Measurements from ENCODE around the gene CTNNBL1. TPM values are rescaled to one million over a fixed set of nuclear protein-coding genes. Genes with fewer than 3 reads are reported as not detected.

Gene CTNNBL1
- total and polyA plus RNA-seq, 2 of the 4 experiments (the other 2 are of a cell fraction) = 29.9 to 34.1 TPM

- ChIA-PET POLR2A (ENCODE audit: unreplicated experiment) (no interaction called here), CTCF (interaction anchor here (1.6 kb wide), 1 partner anchor 59 kb away, joined by 3 read pairs; no protein-coding TSS in a partner anchor)
- H4K8ac ChIP-seq (ENCODE audit: low read depth in 2 of 2, low read length in 2 of 2) = no peak overlapping the region
- intact Hi-C loops (cut with micrococcal nuclease) = no loop called here
- H2BK20ac ChIP-seq (ENCODE audit: low read depth, low read length) = no peak overlapping the region
- no peak overlapping the region for H3K18ac ChIP-seq (ENCODE audit: low read depth, low read length)
- no peak overlapping the region for H2BK5ac ChIP-seq (ENCODE audit: low read depth, low read length, poor library complexity, severe bottlenecking)
- H3K9me1 ChIP-seq (ENCODE audit: insufficient read depth, low read length) = peaks cover 4% of the 10 kb centered on the region
- no peak overlapping the region for H4K5ac ChIP-seq (ENCODE audit: low read depth, low read length)
- no peak overlapping the region for H4K91ac ChIP-seq (ENCODE audit: insufficient read depth, low read depth, low read length)
- in situ Hi-C loops (cut with MboI; ENCODE audit: low sequenced_read_pairs) = no loop called here
- no peak overlapping the region for H3K4ac ChIP-seq (ENCODE audit: low read depth, low read length)
- H3K4me3 ChIP-seq (ENCODE audit: insufficient read depth, low read depth, low read length) = no peak overlapping the region
- H4K20me1 ChIP-seq (ENCODE audit: insufficient read depth, low read length) = peaks cover 17% of the 10 kb centered on the region; the same call in 1 of the 2 replicates
- no peak overlapping the region for H2AFZ ChIP-seq (replicated peaks; ENCODE audit: low read length, poor library complexity)
- H2BK120ac ChIP-seq (ENCODE audit: low read depth, low read length) = no peak overlapping the region
- no peak overlapping the region for H2AK5ac ChIP-seq (ENCODE audit: low read depth, low read length)
- no peak overlapping the region for H3K27ac ChIP-seq (ENCODE audit: insufficient read depth, low read length)
- H3K36me3 ChIP-seq (ENCODE audit: control insufficient read depth, insufficient read depth, low read length) = no peaks in the 10 kb centered on the region
- H3K9me3 ChIP-seq (ENCODE audit: control insufficient read depth, insufficient read depth, low read length) = no peaks in the 10 kb centered on the region
- H3K23ac ChIP-seq (ENCODE audit: low read depth, low read length) = no peak overlapping the region
- H3K56ac ChIP-seq (ENCODE audit: extremely low read depth, insufficient read depth, low read length) = no peak overlapping the region
- H2AK9ac ChIP-seq (replicated peaks; ENCODE audit: low read depth, low read length, poor library complexity) = no peak overlapping the region
- H3K9ac ChIP-seq (ENCODE audit: low read depth, low read length) = no peak overlapping the region
- no peaks in the 10 kb centered on the region for H3K27me3 ChIP-seq (ENCODE audit: control insufficient read depth, insufficient read depth, low read length)
- peaks cover 3% of the 10 kb centered on the region; the same call in 1 of the 2 replicates for H3K4me1 ChIP-seq (ENCODE audit: control insufficient read depth, insufficient read depth, low read length)
- no peak overlapping the region for H3K4me2 ChIP-seq (ENCODE audit: low read depth, low read length)
- DNase-seq = no peak
- H2BK15ac ChIP-seq (ENCODE audit: low read depth, low read length) = no peak overlapping the region
- H3K14ac ChIP-seq (replicated peaks; ENCODE audit: low read depth, low read length) = no peak overlapping the region
- dilution Hi-C loops (cut with HindIII; ENCODE audit: low sequenced_read_pairs, unreplicated experiment) = no loop called here
- H3K79me1 ChIP-seq (ENCODE audit: low read depth in 1 of 2, low read length in 2 of 2) = peaks cover 15 to 40% of the 10 kb centered on the region in 2 experiments
- TF ChIP-seq RFX5 (IDR thresholded peaks at IDR 0.05; ENCODE audit: low read depth, low read length) (no peak), POLR2A (IDR thresholded peaks at IDR 0.05; ENCODE audit: low read depth, low read length) (no peak), NFE2L2 (IDR thresholded peaks at IDR 0.05; ENCODE audit: low read depth, low read length) (no peak), RAD21 (IDR thresholded peaks at IDR 0.05; ENCODE audit: low read length) (no peak), FOS (IDR thresholded peaks at IDR 0.05; ENCODE audit: low read depth, low read length) (no peak), MXI1 (IDR thresholded peaks at IDR 0.05; ENCODE audit: borderline replicate concordance, low read depth, low read length) (no peak)
- ATAC-seq (ENCODE audit: low read depth) = no peak
- no TSS peak for BruUV-seq (replicated peaks)
Measured at GRCh38 chr20:37726321-37726720, 32.5 kb downstream of the CTNNBL1 start.
